A549 (cell line): ENCODE results near the gene FBXO7. TPM values are rescaled to one million over a fixed set of nuclear protein-coding genes. Genes with fewer than 3 reads are reported as not detected.
"Not testable (repeated sequence)": the region's sequence is repeated elsewhere in the genome, so short reads cannot be mapped to it uniquely, and the experiment has no call there.

Experiments used
- ATAC-seq, 2 experiments: fragments of 200-7000 bp in 1 of 2; fragments of >200 bp in 1 of 2; cut with Nextera tagmentation in 1 of 2; cut with Tn5 transposase in 1 of 2; 3 replicates each; pipeline versions ENCODE4 v1.8.0 to v1.9.1; 2018 to 2020; ENCODE audit warnings: mild to moderate bottlenecking in 1 of 2, moderate library complexity in 1 of 2
- CTCF ChIA-PET: fragments of 300-600 bp; sonication (Branson Sonifier 250); formaldehyde crosslinking; extraction: SDS; loops from one replicate; lab custom pipeline; 2021; ENCODE audit warnings: antibody characterized with exemption, inconsistent platforms; lab: Yijun Ruan, JAX
- POLR2A ChIA-PET: fragments of 350-600 bp; formaldehyde crosslinking; extraction: SDS; loops from one replicate; lab custom pipeline; 2021; ENCODE audit warnings: antibody characterized with exemption, inconsistent platforms; lab: Yijun Ruan, JAX
- DNase-seq, 2 experiments: peaks; one replicate each; pipeline versions ENCODE4 v3.0.0 to v3.0.0-alpha.2; 2011 to 2016; ENCODE audit warnings: low read depth in 1 of 2, low spot score in 1 of 2
- FAIRE-seq: peaks from 2 replicates; lab custom pipeline; 2011; peaks lifted over from hg19 to GRCh38; lab: Jason Lieb, UNC
- H3K27ac ChIP-seq, 2 experiments: fragments of >200 bp; sonication (Bioruptor Twin); formaldehyde crosslinking; 3 replicates each; pipeline ENCODE4 v1.5.1; 2016 to 2017
- H3K4me1 ChIP-seq: fragments of >200 bp; sonication (Bioruptor Twin); formaldehyde crosslinking; 3 replicates; pipeline ENCODE4 v1.6.1; 2016
- H3K4me2 ChIP-seq: fragments of >200 bp; sonication (Bioruptor Twin); formaldehyde crosslinking; 3 replicates; pipeline ENCODE4 v1.6.1; 2016
- H3K4me3 ChIP-seq: fragments of >200 bp; sonication (Bioruptor Twin); formaldehyde crosslinking; 3 replicates; pipeline ENCODE4 v1.5.1; 2016
- H3K9me3 ChIP-seq: fragments of >200 bp; sonication (Bioruptor Twin); formaldehyde crosslinking; 3 replicates; pipeline ENCODE4 v1.6.1; 2016
- CBX2 ChIP-seq: fragments of 200-600 bp; sonication (generic); IDR thresholded peaks from 2 replicates; pipeline ENCODE4 v1.6.1; 2016; ENCODE audit warnings: low read depth, mild to moderate bottlenecking, borderline replicate concordance
- CEBPB ChIP-seq, 2 experiments: fragments of >200 bp in 1 of 2; sonication (Bioruptor Twin) in 1 of 2; formaldehyde crosslinking in 1 of 2; IDR thresholded peaks; 2 replicates each; pipeline ENCODE4 v1.6.1; 2012 to 2016
- CHD2 ChIP-seq: fragments of 150-350 bp; IDR thresholded peaks from 2 replicates; pipeline ENCODE4 v1.6.1; 2014; ENCODE audit warnings: low read length; ENCODE audit not compliant: partially characterized antibody
- E2F6 ChIP-seq: IDR thresholded peaks from 2 replicates; pipeline ENCODE4 v1.6.1; 2012; ENCODE audit warnings: low read depth, borderline replicate concordance
- EHMT2 ChIP-seq: fragments of 200-600 bp; sonication (generic); IDR thresholded peaks from 2 replicates; pipeline ENCODE4 v1.6.1; 2016; ENCODE audit warnings: antibody characterized with exemption, low read depth, mild to moderate bottlenecking, moderate library complexity
- FOSL2 ChIP-seq, 2 experiments: fragments of 450-650 bp in 1 of 2; fragments of >200 bp in 1 of 2; sonication (Bioruptor Twin) in 1 of 2; formaldehyde crosslinking; IDR thresholded peaks; 2 replicates each; pipeline versions ENCODE4 v1.5.0 to v1.6.1; 2016 to 2020; ENCODE audit warnings: mild to moderate bottlenecking in 1 of 2, moderate library complexity in 1 of 2
- FOXS1 ChIP-seq: fragments of 250-450 bp; sonication (Bioruptor Pico); IDR thresholded peaks from 2 replicates; pipeline ENCODE4 v1.5.0; 2020; ENCODE audit warnings: mild to moderate bottlenecking, moderate library complexity
- GATA3 ChIP-seq: IDR thresholded peaks from 2 replicates; pipeline ENCODE4 v1.6.1; 2012; ENCODE audit warnings: borderline replicate concordance
- HOXB5 ChIP-seq: fragments of 250-450 bp; sonication (Bioruptor Pico); IDR thresholded peaks from 2 replicates; pipeline ENCODE4 v1.5.0; 2020; ENCODE audit warnings: mild to moderate bottlenecking, moderate library complexity
- JUNB ChIP-seq: fragments of >200 bp; sonication (Bioruptor Twin); formaldehyde crosslinking; IDR thresholded peaks from 2 replicates; pipeline ENCODE4 v1.6.1; 2016
- KDM1A ChIP-seq: fragments of 200-600 bp; sonication (generic); IDR thresholded peaks from 2 replicates; pipeline ENCODE4 v1.6.1; 2016; ENCODE audit warnings: low read depth, mild to moderate bottlenecking
- KDM5A ChIP-seq: fragments of 200-600 bp; sonication (generic); IDR thresholded peaks from 2 replicates; pipeline ENCODE4 v1.6.1; 2016; ENCODE audit warnings: antibody characterized with exemption, mild to moderate bottlenecking
- MAFK ChIP-seq: fragments of 450-650 bp; IDR thresholded peaks from 2 replicates; pipeline ENCODE4 v1.6.1; 2014; ENCODE audit not compliant: partially characterized antibody
- MYC ChIP-seq: IDR thresholded peaks from 2 replicates; pipeline ENCODE4 v1.6.1; 2012; ENCODE audit warnings: mild to moderate bottlenecking, inconsistent platforms, low read length, improper control_type of control experiment, borderline replicate concordance
- NPAS2 ChIP-seq: fragments of 250-450 bp; sonication (Bioruptor Pico); IDR thresholded peaks from 2 replicates; pipeline ENCODE4 v1.8.0; 2022; ENCODE audit warnings: mild to moderate bottlenecking, moderate library complexity, borderline replicate concordance
- PHF8 ChIP-seq: fragments of 200-600 bp; sonication (generic); IDR thresholded peaks from 2 replicates; pipeline ENCODE4 v1.6.1; 2016; ENCODE audit warnings: low read depth, mild to moderate bottlenecking, antibody characterized with exemption, moderate library complexity, borderline replicate concordance
- POLR2A ChIP-seq: IDR thresholded peaks from 2 replicates; pipeline ENCODE4 v1.6.1; 2012; ENCODE audit warnings: mild to moderate bottlenecking, low read length
- POLR2AphosphoS2 ChIP-seq: conservative IDR thresholded peaks from 2 replicates; pipeline ENCODE4 v1.6.1; 2012; ENCODE audit warnings: low read length, improper control_type of control experiment, inconsistent platforms
- RARB ChIP-seq: fragments of 250-450 bp; sonication (Bioruptor Pico); IDR thresholded peaks from 2 replicates; pipeline ENCODE4 v1.8.0; 2021; ENCODE audit warnings: mild to moderate bottlenecking, moderate library complexity
- RCOR1 ChIP-seq: fragments of 150-350 bp; IDR thresholded peaks from 2 replicates; pipeline ENCODE4 v1.6.1; 2014; ENCODE audit warnings: antibody characterized with exemption, low read length, low read depth
- RFX5 ChIP-seq: fragments of 450-650 bp; IDR thresholded peaks from 2 replicates; pipeline ENCODE4 v1.7.1; 2014; ENCODE audit warnings: antibody characterized with exemption, mild to moderate bottlenecking, moderate library complexity
- RNF2 ChIP-seq: fragments of 200-600 bp; sonication (generic); IDR thresholded peaks from 2 replicates; pipeline ENCODE4 v1.6.1; 2016; ENCODE audit warnings: low read depth, mild to moderate bottlenecking, antibody characterized with exemption, moderate library complexity, borderline replicate concordance
- TFCP2L1 ChIP-seq: fragments of 250-450 bp; sonication (Bioruptor Pico); IDR thresholded peaks from 2 replicates; pipeline ENCODE4 v1.5.0; 2021; ENCODE audit warnings: mild to moderate bottlenecking
- whole genome bisulfite sequencing: methylation state at CpG from one replicate; pipeline ENCODE4 v1.1.6; 2017; ENCODE audit errors: missing lambda C conversion rate; 5-methylcytosine and 5-hydroxymethylcytosine counted together
- polyA plus RNA-seq, 4 experiments: library from polyadenylated mRNA; depleted of rRNA in 3 of 4; stranded (reverse); fragments of >200 nt; fragmentation: RNase III in 1 of 4; extraction: RNeasy Plus Mini Kit Qiagen cat#74134 plus additional on column Dnase treatment in 1 of 4; gene quantifications; 2 replicates in 3 of 4; 3 replicates in 1 of 4; pipeline ENCODE4 v1.2.3, GENCODE V29; 2011 to 2017
- TF ChIP-seq, protein P1 (sequence below): fragments of 200-600 bp; sonication (generic); IDR thresholded peaks from 2 replicates; pipeline ENCODE4 v1.6.1; 2016; ENCODE audit warnings: antibody characterized with exemption, mild to moderate bottlenecking, moderate library complexity
- TF ChIP-seq, protein P2 (sequence below): fragments of >200 bp; sonication (Bioruptor Twin); formaldehyde crosslinking; IDR thresholded peaks from 3 replicates; pipeline ENCODE4 v1.6.1; 2016
- TF ChIP-seq, protein P3 (sequence below): fragments of >200 bp; sonication (Bioruptor Twin); formaldehyde crosslinking; IDR thresholded peaks from 2 replicates; pipeline ENCODE4 v1.6.1; 2016
- TF ChIP-seq, protein P4 (sequence below): fragments of >200 bp; sonication (Bioruptor Twin); formaldehyde crosslinking; IDR thresholded peaks from 3 replicates; pipeline ENCODE4 v1.5.1; 2016

Gene FBXO7
- polyA plus RNA-seq, 2 of the 4 experiments (the other 2 are of a cell fraction): 58.0 to 131 TPM

DNA sequence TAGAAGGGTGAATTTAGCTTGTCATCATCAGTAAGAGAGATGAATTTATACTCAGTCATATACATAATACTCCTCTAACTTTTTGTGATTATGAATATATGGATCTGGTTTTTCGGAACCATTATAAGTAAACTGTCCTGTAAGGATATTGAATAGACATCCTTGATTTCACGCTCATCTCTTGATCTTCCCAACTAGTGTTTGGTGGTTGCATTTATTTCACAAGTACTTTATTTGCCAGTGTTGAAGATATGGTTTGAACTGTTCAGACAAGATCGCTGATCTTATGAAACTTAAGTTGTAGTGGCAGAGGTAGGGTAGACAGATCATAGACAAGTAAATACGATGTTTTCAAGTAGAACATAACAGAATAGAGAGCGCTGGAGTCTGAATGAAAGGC lies 3.0 kb downstream of the FBXO7 start:
- ATAC-seq (no peak), DNase-seq (no peak), FAIRE-seq (no peak)
- WGBS: 87% methylated on average over 5 of the region's 5 CpGs
- TF ChIP-seq E2F6: no peak
- TF ChIP-seq MYC: no peak
- TF ChIP-seq MAFK: no peak
- no peak for TF ChIP-seq FOSL2 (IDR thresholded peaks at IDR 0.05)
- TF ChIP-seq FOSL2 (CRISPR knock-in tag; IDR thresholded peaks at IDR 0.05): no peak
- TF ChIP-seq JUNB: no peak
- no peak for TF ChIP-seq RCOR1
- TF ChIP-seq GATA3: no peak
- TF ChIP-seq, protein P1, sequence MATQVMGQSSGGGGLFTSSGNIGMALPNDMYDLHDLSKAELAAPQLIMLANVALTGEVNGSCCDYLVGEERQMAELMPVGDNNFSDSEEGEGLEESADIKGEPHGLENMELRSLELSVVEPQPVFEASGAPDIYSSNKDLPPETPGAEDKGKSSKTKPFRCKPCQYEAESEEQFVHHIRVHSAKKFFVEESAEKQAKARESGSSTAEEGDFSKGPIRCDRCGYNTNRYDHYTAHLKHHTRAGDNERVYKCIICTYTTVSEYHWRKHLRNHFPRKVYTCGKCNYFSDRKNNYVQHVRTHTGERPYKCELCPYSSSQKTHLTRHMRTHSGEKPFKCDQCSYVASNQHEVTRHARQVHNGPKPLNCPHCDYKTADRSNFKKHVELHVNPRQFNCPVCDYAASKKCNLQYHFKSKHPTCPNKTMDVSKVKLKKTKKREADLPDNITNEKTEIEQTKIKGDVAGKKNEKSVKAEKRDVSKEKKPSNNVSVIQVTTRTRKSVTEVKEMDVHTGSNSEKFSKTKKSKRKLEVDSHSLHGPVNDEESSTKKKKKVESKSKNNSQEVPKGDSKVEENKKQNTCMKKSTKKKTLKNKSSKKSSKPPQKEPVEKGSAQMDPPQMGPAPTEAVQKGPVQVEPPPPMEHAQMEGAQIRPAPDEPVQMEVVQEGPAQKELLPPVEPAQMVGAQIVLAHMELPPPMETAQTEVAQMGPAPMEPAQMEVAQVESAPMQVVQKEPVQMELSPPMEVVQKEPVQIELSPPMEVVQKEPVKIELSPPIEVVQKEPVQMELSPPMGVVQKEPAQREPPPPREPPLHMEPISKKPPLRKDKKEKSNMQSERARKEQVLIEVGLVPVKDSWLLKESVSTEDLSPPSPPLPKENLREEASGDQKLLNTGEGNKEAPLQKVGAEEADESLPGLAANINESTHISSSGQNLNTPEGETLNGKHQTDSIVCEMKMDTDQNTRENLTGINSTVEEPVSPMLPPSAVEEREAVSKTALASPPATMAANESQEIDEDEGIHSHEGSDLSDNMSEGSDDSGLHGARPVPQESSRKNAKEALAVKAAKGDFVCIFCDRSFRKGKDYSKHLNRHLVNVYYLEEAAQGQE: no peak
- no peak for TF ChIP-seq CEBPB (IDR thresholded peaks at IDR 0.05)
- TF ChIP-seq FOXS1 (CRISPR knock-in tag): no peak
- TF ChIP-seq HOXB5: no peak
- TF ChIP-seq POLR2A: no peak
- no peak for TF ChIP-seq CBX2
- TF ChIP-seq CHD2: no peak
- no peak for TF ChIP-seq RFX5
- no peak for TF ChIP-seq KDM5A
- TF ChIP-seq RARB (CRISPR knock-in tag): no peak
- TF ChIP-seq, protein P2, sequence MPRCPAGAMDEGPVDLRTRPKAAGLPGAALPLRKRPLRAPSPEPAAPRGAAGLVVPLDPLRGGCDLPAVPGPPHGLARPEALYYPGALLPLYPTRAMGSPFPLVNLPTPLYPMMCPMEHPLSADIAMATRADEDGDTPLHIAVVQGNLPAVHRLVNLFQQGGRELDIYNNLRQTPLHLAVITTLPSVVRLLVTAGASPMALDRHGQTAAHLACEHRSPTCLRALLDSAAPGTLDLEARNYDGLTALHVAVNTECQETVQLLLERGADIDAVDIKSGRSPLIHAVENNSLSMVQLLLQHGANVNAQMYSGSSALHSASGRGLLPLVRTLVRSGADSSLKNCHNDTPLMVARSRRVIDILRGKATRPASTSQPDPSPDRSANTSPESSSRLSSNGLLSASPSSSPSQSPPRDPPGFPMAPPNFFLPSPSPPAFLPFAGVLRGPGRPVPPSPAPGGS: no peak
- ChIA-PET CTCF (no interaction called here), POLR2A (no interaction called here)
- H3K4me3 ChIP-seq: no peak overlapping the region
- H3K9me3 ChIP-seq: no peaks in the 10 kb centered on the region
- peak overlapping the region; percentile 91; the same call in 1 of the 3 replicates for H3K4me2 ChIP-seq
- peaks cover 17% of the 10 kb centered on the region; the same call in 2 of the 3 replicates for H3K4me1 ChIP-seq
- H3K27ac ChIP-seq: no peak overlapping the region

- H3K4me3 ChIP-seq, POLR2A ChIA-PET, DNase-seq, ATAC-seq, FAIRE-seq, H3K4me2 ChIP-seq, H3K27ac ChIP-seq, H3K9me3 ChIP-seq: not testable (repeated sequence)
- peaks cover 18% of the 10 kb centered on the region; the same call in 2 of the 3 replicates for H3K4me1 ChIP-seq
- 95% methylated on average over 2 of the region's 2 CpGs for WGBS
- CTCF ChIA-PET: interaction anchor here (0.7 to 1.4 kb wide), 2 partner anchors 9 to 10 kb away, joined by 3 read pairs; no protein-coding TSS in a partner anchor
Observed at GRCh38 chr22:32478552-32478951, 3.9 kb downstream of the FBXO7 start.

DNA sequence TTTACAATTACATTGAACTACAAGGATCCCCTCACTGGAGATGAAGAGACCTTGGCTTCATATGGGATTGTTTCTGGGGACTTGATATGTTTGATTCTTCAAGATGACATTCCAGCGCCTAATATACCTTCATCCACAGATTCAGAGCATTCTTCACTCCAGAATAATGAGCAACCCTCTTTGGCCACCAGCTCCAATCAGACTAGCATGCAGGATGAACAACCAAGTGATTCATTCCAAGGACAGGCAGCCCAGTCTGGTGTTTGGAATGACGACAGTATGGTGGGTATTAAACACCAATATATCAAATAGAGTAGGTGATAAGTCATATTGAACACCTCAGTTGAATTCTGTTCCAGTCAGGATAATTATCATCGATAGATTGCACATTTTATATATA lies 4.4 kb downstream of the FBXO7 start:
- Histone ChIP-seq H3K4me2 (no peak overlapping the region), H3K4me1 (peaks cover 14% of the 10 kb centered on the region; the same call in 2 of the 3 replicates), H3K27ac (no peak overlapping the region), H3K9me3 (no peaks in the 10 kb centered on the region), H3K4me3 (no peak overlapping the region)
- WGBS: 91% methylated on average over 3 of the region's 3 CpGs
- ChIA-PET CTCF (interaction anchor here (0.7 to 1.4 kb wide), 2 partner anchors 8 to 10 kb away, joined by 3 read pairs; no protein-coding TSS in a partner anchor), POLR2A (no interaction called here)
- no peak for FAIRE-seq
- TF ChIP-seq NPAS2: no peak
- no peak for TF ChIP-seq MAFK
- no peak for TF ChIP-seq KDM1A
- TF ChIP-seq HOXB5: no peak
- TF ChIP-seq, protein P3, sequence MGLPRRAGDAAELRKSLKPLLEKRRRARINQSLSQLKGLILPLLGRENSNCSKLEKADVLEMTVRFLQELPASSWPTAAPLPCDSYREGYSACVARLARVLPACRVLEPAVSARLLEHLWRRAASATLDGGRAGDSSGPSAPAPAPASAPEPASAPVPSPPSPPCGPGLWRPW: no peak
- TF ChIP-seq, protein P4, sequence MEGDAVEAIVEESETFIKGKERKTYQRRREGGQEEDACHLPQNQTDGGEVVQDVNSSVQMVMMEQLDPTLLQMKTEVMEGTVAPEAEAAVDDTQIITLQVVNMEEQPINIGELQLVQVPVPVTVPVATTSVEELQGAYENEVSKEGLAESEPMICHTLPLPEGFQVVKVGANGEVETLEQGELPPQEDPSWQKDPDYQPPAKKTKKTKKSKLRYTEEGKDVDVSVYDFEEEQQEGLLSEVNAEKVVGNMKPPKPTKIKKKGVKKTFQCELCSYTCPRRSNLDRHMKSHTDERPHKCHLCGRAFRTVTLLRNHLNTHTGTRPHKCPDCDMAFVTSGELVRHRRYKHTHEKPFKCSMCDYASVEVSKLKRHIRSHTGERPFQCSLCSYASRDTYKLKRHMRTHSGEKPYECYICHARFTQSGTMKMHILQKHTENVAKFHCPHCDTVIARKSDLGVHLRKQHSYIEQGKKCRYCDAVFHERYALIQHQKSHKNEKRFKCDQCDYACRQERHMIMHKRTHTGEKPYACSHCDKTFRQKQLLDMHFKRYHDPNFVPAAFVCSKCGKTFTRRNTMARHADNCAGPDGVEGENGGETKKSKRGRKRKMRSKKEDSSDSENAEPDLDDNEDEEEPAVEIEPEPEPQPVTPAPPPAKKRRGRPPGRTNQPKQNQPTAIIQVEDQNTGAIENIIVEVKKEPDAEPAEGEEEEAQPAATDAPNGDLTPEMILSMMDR: no peak
- TF ChIP-seq RARB (CRISPR knock-in tag): no peak
- TF ChIP-seq JUNB: no peak
- no peak for TF ChIP-seq POLR2A
- TF ChIP-seq CEBPB (IDR thresholded peaks at IDR 0.05): no peak
- no peak for TF ChIP-seq RNF2
- no peak for TF ChIP-seq GATA3
- TF ChIP-seq POLR2AphosphoS2: no peak
- TF ChIP-seq TFCP2L1: no peak
- no peak for TF ChIP-seq EHMT2
- TF ChIP-seq PHF8: no peak
- DNase-seq: no peak
- no peak for ATAC-seq
